Heart left ventricle (tissue), 16 donors: Measurements from ENCODE around the gene TYW5. TPM values are rescaled to one million over a fixed set of nuclear protein-coding genes. Genes with fewer than 3 reads are reported as not detected.

Source experiments
- ATAC-seq, 4 donors: fragments of 200-7000 bp; cut with Tn5 transposase; one replicate each; pipeline ENCODE4 v1.9.1; 2020 to 2022; ENCODE audit warnings: moderate library complexity in 4 of 4, mild to moderate bottlenecking in 3 of 4, moderate number of reproducible peaks in 1 of 4
- DNase-seq, 5 donors: peaks; one replicate each; pipeline ENCODE4 v3.0.0-alpha.2; 2020
- H3K27ac ChIP-seq, 12 donors: fragments of 200-600 bp; sonication (generic) in 4 of 12; one replicate each; pipeline versions ENCODE4 v1.5.0 to v1.8.0; 2016 to 2022; ENCODE audit warnings: mild to moderate bottlenecking in 2 of 12
- H3K27me3 ChIP-seq, 9 donors: fragments of 200-600 bp; sonication (generic) in 2 of 9; one replicate each; pipeline versions ENCODE4 v1.5.1 to v1.8.0; 2016 to 2022; ENCODE audit warnings: mild to moderate bottlenecking in 3 of 9
- H3K36me3 ChIP-seq, 9 donors: fragments of 200-600 bp; sonication (generic) in 2 of 9; one replicate each; pipeline versions ENCODE4 v1.5.0 to v1.8.0; 2018 to 2022; ENCODE audit warnings: mild to moderate bottlenecking in 2 of 9
- H3K4me1 ChIP-seq, 12 donors: fragments of 200-600 bp; sonication (generic) in 4 of 12; one replicate each; pipeline versions ENCODE4 v1.5.0 to v1.8.0; 2016 to 2022; ENCODE audit warnings: mild to moderate bottlenecking in 3 of 12
- H3K4me3 ChIP-seq, 12 donors: fragments of 200-600 bp; sonication (generic) in 4 of 12; one replicate each; pipeline versions ENCODE4 v1.5.0 to v1.8.0; 2017 to 2022; ENCODE audit warnings: mild to moderate bottlenecking in 9 of 12, moderate library complexity in 4 of 12
- H3K9me3 ChIP-seq, 12 donors: fragments of 200-600 bp; sonication (generic) in 4 of 12; one replicate each; pipeline versions ENCODE4 v1.5.0 to v1.8.0; 2016 to 2022; ENCODE audit warnings: mild to moderate bottlenecking in 1 of 12
- CTCF ChIP-seq, 12 donors: fragments of 200-600 bp; sonication (generic) in 4 of 12; IDR thresholded peaks; one replicate each; pipeline versions ENCODE4 v1.5.0 to v1.8.0; 2018 to 2022; ENCODE audit warnings: antibody characterized with exemption in 12 of 12, mild to moderate bottlenecking in 5 of 12
- POLR2A ChIP-seq, 2 donors: fragments of 450-650 bp; IDR thresholded peaks; one replicate each; pipeline ENCODE4 v1.6.1; 2017; ENCODE audit warnings: antibody characterized with exemption in 2 of 2, mild to moderate bottlenecking in 2 of 2, moderate library complexity in 2 of 2
- WGBS, 4 donors: extraction: QIAGEN DNeasy Blood & Tissue Kit in 2 of 4; methylation state at CpG; one replicate each; pipeline versions ENCODE4 v1.1.5 to v1.1.7; 2013 to 2018; 5-methylcytosine and 5-hydroxymethylcytosine counted together
- intact Hi-C, 10 donors: fragments of 100-400 bp; cut with DNase I; formaldehyde crosslinking; loops; one replicate each; pipeline versions ENCODE4 v1.11.1 to v1.14.2; 2022
- polyA plus RNA-seq, 2 donors: library from polyadenylated mRNA; stranded (reverse); fragments of 200-250 nt; gene quantifications; one replicate each; pipeline ENCODE4 v1.2.3, GENCODE V29; 2013
- total RNA-seq, 9 donors: library from RNA; depleted of rRNA in 2 of 9; stranded (reverse); fragments of >200 nt in 2 of 9; fragmentation: NEBNext Ultra II Directional in 3 of 9; extraction: Animal tissue kit (Norgen Biotek cat#: 25700) in 3 of 9; gene quantifications; one replicate each; pipeline versions ENCODE4 v1.1.0 to v1.2.4, GENCODE V29; 2016 to 2023
- donor health status: ischemic (EF 13 %, LVEDD 7.1; RV severe dilation, severe dysfunction).
- donor health status: healthy with polysubstance abuse.
- donor health status: DM: no; HTN: yes; CAD: no.
- donor health status: DM: no; HTN: no; CAD: no.
- donor health status: ischemic (EF 25% LVEDD 6.9; RV normal size, moderate dysfunction).
- donor health status: ischemic (EF 25% LVEDD 5.7; RV mildly dilated, moderate dysfunction).
- donor health status: healthy.
- donor health status: DM: yes; HTN: yes; CAD: no.
- donor health status: ischemic (EF 35%, LVEDD 5.7; RV mildly dilated, moderate dysfunction).
- donor health status: nonischemic (EF 11% LVEDD 7.7; RV severe dilation, severe dysfunction).
- donor health status: DM: yes; HTN: yes; CAD: no.
- donor health status: PGD.
- donor health status: ischemic (EF 29% LVEDD 5.4; RV normal size, mild dysfunction).
- donor health status: nonischemic (EF 23%, LVEDD 6.1; RV moderate dilation, normal function).

TYW5 gene
- total and polyA plus RNA-seq, 11 donors = 1.4 to 4.4 (median 3.0) TPM

GRCh38 chr2:199946836-199947235, 8.5 kb downstream of the TYW5 start:
- Histone ChIP-seq H3K27ac (no peak overlapping the region), H3K4me1 (peaks cover 0 to 3% (median 0%) of the 10 kb centered on the region in 12 donors), H3K9me3 (no peaks in the 10 kb centered on the region), H3K36me3 (peaks cover 0 to 76% (median 62%) of the 10 kb centered on the region in 9 donors), H3K4me3 (no peak overlapping the region), H3K27me3 (no peaks in the 10 kb centered on the region)
- intact Hi-C loops = no loop called here
- DNase-seq (no peak), ATAC-seq (no peak)
- no peak for TF ChIP-seq CTCF (IDR thresholded peaks at IDR 0.05)
- no peak for TF ChIP-seq POLR2A (IDR thresholded peaks at IDR 0.05)

GRCh38 chr2:199946196-199946595, 9.1 kb downstream of the TYW5 start:
- H3K27me3 ChIP-seq = no peaks in the 10 kb centered on the region
- H3K4me1 ChIP-seq = no peaks in the 10 kb centered on the region
- WGBS, 4 donors = 92 to 98% (median 97%) methylated on average over 1 of the region's 1 CpG
- ATAC-seq = no peak
- intact Hi-C loops = no loop called here
- H3K27ac ChIP-seq = no peak overlapping the region
- DNase-seq = no peak
- H3K4me3 ChIP-seq = no peak overlapping the region
- no peaks in the 10 kb centered on the region for H3K9me3 ChIP-seq
- TF ChIP-seq CTCF (IDR thresholded peaks at IDR 0.05) = no peak
- no peak for TF ChIP-seq POLR2A (IDR thresholded peaks at IDR 0.05)
- peaks cover 0 to 82% (median 67%) of the 10 kb centered on the region in 9 donors for H3K36me3 ChIP-seq

GRCh38 chr2:199943373-199943772, 11.9 kb downstream of the TYW5 start:
- H3K9me3 ChIP-seq = no peaks in the 10 kb centered on the region
- no peak overlapping the region for H3K4me3 ChIP-seq
- H3K36me3 ChIP-seq = peaks cover 0 to 94% (median 81%) of the 10 kb centered on the region in 9 donors
- 93 to 97% (median 95%) methylated on average over 4 of the region's 4 CpGs for WGBS, 4 donors
- no peak for TF ChIP-seq POLR2A (IDR thresholded peaks at IDR 0.05)
- no peak for TF ChIP-seq CTCF (IDR thresholded peaks at IDR 0.05)
- H3K4me1 ChIP-seq = no peaks in the 10 kb centered on the region
- H3K27me3 ChIP-seq = no peaks in the 10 kb centered on the region
- no peak overlapping the region for H3K27ac ChIP-seq
- ATAC-seq (no peak), DNase-seq (no peak)
- intact Hi-C loops = no loop called here

GRCh38 chr2:199940373-199940772, 14.9 kb downstream of the TYW5 start:
- 92 to 96% (median 94%) methylated on average over 2 of the region's 2 CpGs for WGBS, 4 donors
- Histone ChIP-seq H3K4me3 (no peak overlapping the region), H3K27me3 (no peaks in the 10 kb centered on the region), H3K4me1 (peaks cover 0 to 3% (median 0%) of the 10 kb centered on the region in 12 donors), H3K36me3 (peaks cover 0 to 93% (median 65%) of the 10 kb centered on the region in 9 donors), H3K27ac (no peak overlapping the region), H3K9me3 (no peaks in the 10 kb centered on the region)
- intact Hi-C loops = no loop called here
- no peak for TF ChIP-seq POLR2A (IDR thresholded peaks at IDR 0.05)
- TF ChIP-seq CTCF (IDR thresholded peaks at IDR 0.05) = peak in 4 of 12 donors; percentile 8 to 20 (median 14)
- no peak for DNase-seq
- ATAC-seq = no peak
